ENCODE data around the gene ZFP1.

GRCh38 chr16:75207831-75208230 lies 59.5 kb downstream of the ZFP1 start:
- TF ChIP-seq CTCF (conservative IDR thresholded peaks at IDR 0.05; ENCODE audit: low read depth in 2 of 2): no peak
- no peak for TF ChIP-seq ZNF114 (CRISPR knock-in tag; IDR thresholded peaks at IDR 0.05)
- TF ChIP-seq EZH2phosphoT487 (IDR thresholded peaks at IDR 0.05; ENCODE audit: unreplicated experiment): no peak
- no peak for TF ChIP-seq REST (IDR thresholded peaks at IDR 0.05; ENCODE audit: unreplicated experiment)
- TF ChIP-seq JUNB (IDR thresholded peaks at IDR 0.05; ENCODE audit: unreplicated experiment): no peak
- TF ChIP-seq EZH2 (IDR thresholded peaks at IDR 0.05; ENCODE audit: low read depth, unreplicated experiment): no peak
- no peak for TF ChIP-seq POLR2AphosphoS5 (IDR thresholded peaks at IDR 0.05; ENCODE audit: low read depth)
- no peak for TF ChIP-seq ETS1 (IDR thresholded peaks at IDR 0.05)
- TF ChIP-seq STAT1 (IDR thresholded peaks at IDR 0.05; ENCODE audit: unreplicated experiment): no peak
- no peak for TF ChIP-seq NANOG (IDR thresholded peaks at IDR 0.05; ENCODE audit: borderline replicate concordance)
- TF ChIP-seq CREB1 (CRISPR knock-in tag; IDR thresholded peaks at IDR 0.05; ENCODE audit: low read depth): no peak
